Activated CD4-positive, alpha-beta T cell treated with anti-CD3 and anti-CD28 coated beads, Interleukin-2, Interleukin-4, amounts not matched to agents 100 ng/mL and 50 ng/mL, durations not matched to agents 16 hours and 8 hours (primary cell): ENCODE results near the gene VPS13A.
"Not testable (repeated sequence)": the region's sequence is repeated elsewhere in the genome, so short reads cannot be mapped to it uniquely, and the experiment has no call there.

Experiments used
- DNase-seq: peaks from one replicate; pipeline ENCODE4 v3.0.0-alpha.2; 2020; ENCODE audit warnings: low spot score

VPS13A gene

GRCh38 chr9:77305622-77306400, 128.5 kb downstream of the VPS13A start:
- DNase-seq, result no peak

GRCh38 chr9:77307166-77307565, 129.8 kb downstream of the VPS13A start:
- DNase-seq, result no peak

GRCh38 chr9:77316058-77316457, 138.7 kb downstream of the VPS13A start:
- DNase-seq, result no peak

GRCh38 chr9:77325058-77325457, 147.7 kb downstream of the VPS13A start:
- no peak for DNase-seq

GRCh38 chr9:77328102-77328501, 150.8 kb downstream of the VPS13A start:
- DNase-seq, result no peak

GRCh38 chr9:77370064-77370463, 192.7 kb downstream of the VPS13A start:
- DNase-seq, result no peak

- DNase-seq, result no peak
Measured at GRCh38 chr9:77374266-77374665, 196.9 kb downstream of the VPS13A start.

- no peak for DNase-seq
Measured at GRCh38 chr9:77375956-77376532, 198.7 kb downstream of the VPS13A start.

- DNase-seq, result peak; percentile 12
Measured at GRCh38 chr9:77384406-77384805, 207.1 kb downstream of the VPS13A start.

GRCh38 chr9:77386187-77386586, 208.9 kb downstream of the VPS13A start:
- DNase-seq, result no peak

- no peak for DNase-seq
Measured at GRCh38 chr9:77391834-77392233, 214.5 kb downstream of the VPS13A start.

GRCh38 chr9:77392328-77392727, 215.0 kb downstream of the VPS13A start:
- DNase-seq, result no peak

- DNase-seq, result not testable (repeated sequence)
Measured at GRCh38 chr9:77398581-77398980, 221.2 kb downstream of the VPS13A start.

GRCh38 chr9:77399964-77400363, 222.6 kb downstream of the VPS13A start:
- no peak for DNase-seq

- DNase-seq, result no peak
Measured at GRCh38 chr9:77402286-77402685, 225.0 kb downstream of the VPS13A start.

- no peak for DNase-seq
Measured at GRCh38 chr9:77403239-77403638, 225.9 kb downstream of the VPS13A start.

GRCh38 chr9:77408521-77408920, 231.2 kb downstream of the VPS13A start:
- DNase-seq, result not testable (repeated sequence)

- DNase-seq, result no peak
Measured at GRCh38 chr9:77417566-77417965, 240.2 kb downstream of the VPS13A start.

- no peak for DNase-seq
Measured at GRCh38 chr9:77418226-77418625, 240.9 kb downstream of the VPS13A start.

- DNase-seq, result no peak
Measured at GRCh38 chr9:77420641-77421040, 243.3 kb downstream of the VPS13A start.

GRCh38 chr9:77421506-77422265, 244.4 kb downstream of the VPS13A start:
- DNase-seq, result no peak

GRCh38 chr9:77422969-77423368, 245.6 kb downstream of the VPS13A start:
- DNase-seq, result no peak

- DNase-seq, result no peak
Measured at GRCh38 chr9:77423841-77424240, 246.5 kb downstream of the VPS13A start.
